ENCODE data around the gene TM9SF1. TPM values are rescaled to one million over a fixed set of nuclear protein-coding genes. Genes with fewer than 3 reads are reported as not detected.

The TM9SF1 gene
- total RNA-seq, 1 experiment from 2014 or later: 44.7 TPM

DNA sequence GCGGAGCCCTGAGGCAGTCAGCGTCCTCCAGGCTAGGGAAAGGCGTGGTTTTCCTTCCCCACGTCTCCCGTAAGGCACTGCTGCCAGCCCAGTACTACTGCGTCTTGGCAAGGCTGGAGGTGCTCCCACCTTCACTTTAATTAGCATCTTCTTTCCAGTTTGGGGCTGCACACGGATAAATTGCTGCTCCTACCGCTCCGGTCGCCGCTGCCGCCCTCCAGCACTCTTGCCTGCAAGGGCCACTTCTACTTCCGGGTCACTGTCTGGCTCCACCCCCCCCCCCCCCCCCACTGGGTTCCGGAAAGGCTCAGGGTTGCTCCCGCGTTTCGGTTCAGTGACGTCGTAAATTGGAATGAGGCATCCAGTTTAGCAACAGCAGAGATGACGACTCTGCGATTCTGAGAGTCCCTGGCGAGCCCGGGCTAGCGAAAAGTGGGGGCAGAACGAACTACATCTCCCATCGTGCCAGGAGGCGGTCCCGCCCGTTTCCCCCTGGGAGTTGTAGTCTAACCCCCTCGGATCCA is 36.9 kb upstream of the TM9SF1 start, which contains the start of gene NEDD8:
NEDD8 (minus strand) TSS at position 247 of the 524 bp plus-strand sequence; CDS start at position 147, 100 bp downstream.
- Histone ChIP-seq H3K4me1 (ENCODE audit: control insufficient read depth, insufficient read depth, low read length) (peaks cover 18% of the 10 kb centered on the region), H3K4me3 (ENCODE audit: low read depth in 2 of 2, low read length in 2 of 2) (peak within 1 kb of the TSS; percentile 87 to 89), H3K27ac (ENCODE audit: low read length) (peak within 1 kb of the TSS; percentile 96), H3K36me3 (ENCODE audit: control insufficient read depth, insufficient read depth, low read length) (peaks cover 11% of the 10 kb centered on the region), H3K9me3 (ENCODE audit: control insufficient read depth, insufficient read depth, low read depth, low read length) (no peaks in the 10 kb centered on the region), H3K27me3 (ENCODE audit: control insufficient read depth, insufficient read depth, low read length) (no peaks in the 10 kb centered on the region)
- TF ChIP-seq SIN3A (IDR thresholded peaks at IDR 0.05; ENCODE audit: borderline replicate concordance, insufficient read depth, low read depth, low read length): no peak
- no peak for TF ChIP-seq TCF7L2 (IDR thresholded peaks at IDR 0.05; ENCODE audit: low read depth, low read length)
- TF ChIP-seq, protein P1, sequence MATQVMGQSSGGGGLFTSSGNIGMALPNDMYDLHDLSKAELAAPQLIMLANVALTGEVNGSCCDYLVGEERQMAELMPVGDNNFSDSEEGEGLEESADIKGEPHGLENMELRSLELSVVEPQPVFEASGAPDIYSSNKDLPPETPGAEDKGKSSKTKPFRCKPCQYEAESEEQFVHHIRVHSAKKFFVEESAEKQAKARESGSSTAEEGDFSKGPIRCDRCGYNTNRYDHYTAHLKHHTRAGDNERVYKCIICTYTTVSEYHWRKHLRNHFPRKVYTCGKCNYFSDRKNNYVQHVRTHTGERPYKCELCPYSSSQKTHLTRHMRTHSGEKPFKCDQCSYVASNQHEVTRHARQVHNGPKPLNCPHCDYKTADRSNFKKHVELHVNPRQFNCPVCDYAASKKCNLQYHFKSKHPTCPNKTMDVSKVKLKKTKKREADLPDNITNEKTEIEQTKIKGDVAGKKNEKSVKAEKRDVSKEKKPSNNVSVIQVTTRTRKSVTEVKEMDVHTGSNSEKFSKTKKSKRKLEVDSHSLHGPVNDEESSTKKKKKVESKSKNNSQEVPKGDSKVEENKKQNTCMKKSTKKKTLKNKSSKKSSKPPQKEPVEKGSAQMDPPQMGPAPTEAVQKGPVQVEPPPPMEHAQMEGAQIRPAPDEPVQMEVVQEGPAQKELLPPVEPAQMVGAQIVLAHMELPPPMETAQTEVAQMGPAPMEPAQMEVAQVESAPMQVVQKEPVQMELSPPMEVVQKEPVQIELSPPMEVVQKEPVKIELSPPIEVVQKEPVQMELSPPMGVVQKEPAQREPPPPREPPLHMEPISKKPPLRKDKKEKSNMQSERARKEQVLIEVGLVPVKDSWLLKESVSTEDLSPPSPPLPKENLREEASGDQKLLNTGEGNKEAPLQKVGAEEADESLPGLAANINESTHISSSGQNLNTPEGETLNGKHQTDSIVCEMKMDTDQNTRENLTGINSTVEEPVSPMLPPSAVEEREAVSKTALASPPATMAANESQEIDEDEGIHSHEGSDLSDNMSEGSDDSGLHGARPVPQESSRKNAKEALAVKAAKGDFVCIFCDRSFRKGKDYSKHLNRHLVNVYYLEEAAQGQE (IDR thresholded peaks at IDR 0.05; ENCODE audit: insufficient read depth in 1 of 2, low read depth in 2 of 2, low read length in 1 of 2): no peak
- no peak; the same call in 1 of the 2 replicates for TF ChIP-seq POLR2AphosphoS5 (IDR thresholded peaks at IDR 0.05; ENCODE audit: low read depth, low read length)
- TF ChIP-seq, protein P2, sequence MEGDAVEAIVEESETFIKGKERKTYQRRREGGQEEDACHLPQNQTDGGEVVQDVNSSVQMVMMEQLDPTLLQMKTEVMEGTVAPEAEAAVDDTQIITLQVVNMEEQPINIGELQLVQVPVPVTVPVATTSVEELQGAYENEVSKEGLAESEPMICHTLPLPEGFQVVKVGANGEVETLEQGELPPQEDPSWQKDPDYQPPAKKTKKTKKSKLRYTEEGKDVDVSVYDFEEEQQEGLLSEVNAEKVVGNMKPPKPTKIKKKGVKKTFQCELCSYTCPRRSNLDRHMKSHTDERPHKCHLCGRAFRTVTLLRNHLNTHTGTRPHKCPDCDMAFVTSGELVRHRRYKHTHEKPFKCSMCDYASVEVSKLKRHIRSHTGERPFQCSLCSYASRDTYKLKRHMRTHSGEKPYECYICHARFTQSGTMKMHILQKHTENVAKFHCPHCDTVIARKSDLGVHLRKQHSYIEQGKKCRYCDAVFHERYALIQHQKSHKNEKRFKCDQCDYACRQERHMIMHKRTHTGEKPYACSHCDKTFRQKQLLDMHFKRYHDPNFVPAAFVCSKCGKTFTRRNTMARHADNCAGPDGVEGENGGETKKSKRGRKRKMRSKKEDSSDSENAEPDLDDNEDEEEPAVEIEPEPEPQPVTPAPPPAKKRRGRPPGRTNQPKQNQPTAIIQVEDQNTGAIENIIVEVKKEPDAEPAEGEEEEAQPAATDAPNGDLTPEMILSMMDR (IDR thresholded peaks at IDR 0.05): no peak
- DNase-seq (ENCODE audit: low read depth, low spot score): peak; percentile 79
- peak; percentile 93 for ATAC-seq
- CTCF ChIA-PET: no interaction called here
- in situ Hi-C loops (cut with HindIII; ENCODE audit: low pct_unique_long_range_greater_than_20kb, low sequenced_read_pairs): no loop called here
- POLR2A ChIA-PET: no interaction called here
- no TSS peak for BruUV-seq (replicated peaks)
- intact Hi-C loops (cut with micrococcal nuclease; ENCODE audit: unreplicated experiment): no loop called here

DNA sequence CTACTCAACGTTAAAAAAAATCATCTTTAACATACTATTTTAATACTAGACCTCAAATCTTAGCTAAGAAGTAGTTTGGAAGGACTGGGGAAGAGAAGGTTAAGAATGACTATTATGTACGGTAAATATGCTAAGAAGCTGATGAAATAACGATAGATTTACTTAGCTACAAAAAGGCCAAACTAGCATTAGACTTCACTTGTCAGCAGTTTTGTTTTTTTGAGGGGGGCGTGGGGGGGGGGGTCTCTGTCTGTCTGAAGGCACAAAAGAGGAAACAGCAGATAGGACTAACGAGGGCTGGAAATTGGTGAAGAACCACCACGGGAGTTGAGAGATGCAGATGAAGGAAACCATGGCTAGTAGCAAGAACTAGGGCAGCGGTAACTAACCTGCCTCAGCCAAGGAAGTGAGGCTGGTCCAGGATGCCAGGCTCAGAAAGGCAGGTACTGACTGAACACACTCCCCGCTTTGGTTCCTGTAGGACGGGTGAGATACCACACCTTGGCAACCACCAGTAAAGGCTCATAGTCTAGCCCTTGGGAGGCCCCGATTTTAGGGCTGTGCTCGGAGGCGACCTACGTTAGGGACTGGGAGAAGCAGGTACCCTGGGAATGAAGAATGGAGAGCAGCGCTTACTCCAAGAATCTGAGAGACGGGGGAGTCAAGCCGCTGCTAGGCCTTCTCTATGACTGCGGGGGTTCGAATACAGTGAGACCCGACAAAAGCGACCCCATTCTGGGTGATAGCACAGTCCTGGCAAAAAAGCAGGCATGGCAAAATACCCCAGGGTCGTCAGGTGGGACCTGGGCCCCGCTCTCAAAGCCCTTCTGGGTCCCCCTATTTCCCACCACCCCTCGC is 36.3 kb upstream of the TM9SF1 start:
- no peaks in the 10 kb centered on the region for H3K27me3 ChIP-seq (ENCODE audit: control insufficient read depth, insufficient read depth, low read length)
- POLR2A ChIA-PET: interaction anchor here (0.6 to 0.7 kb wide), 2 partner anchors 9 to 147 kb away, joined by 6 to 8 read pairs; no protein-coding TSS in a partner anchor
- in situ Hi-C loops (cut with HindIII; ENCODE audit: low pct_unique_long_range_greater_than_20kb, low sequenced_read_pairs): no loop called here
- CTCF ChIA-PET: interaction anchor here (0.7 kb wide), 1 partner anchor 69 kb away, joined by 12 read pairs; no protein-coding TSS in a partner anchor
- DNase-seq (ENCODE audit: low read depth, low spot score): no peak
- H3K4me1 ChIP-seq (ENCODE audit: control insufficient read depth, insufficient read depth, low read length): peaks cover 18% of the 10 kb centered on the region
- peak overlapping the region; percentile 96 for H3K27ac ChIP-seq (ENCODE audit: low read length)
- BruUV-seq (replicated peaks): TSS peak; percentile 73
- intact Hi-C loops (cut with micrococcal nuclease; ENCODE audit: unreplicated experiment): no loop called here
- peak; percentile 2; the same call in 1 of the 2 replicates for ATAC-seq
- peaks cover 12% of the 10 kb centered on the region for H3K36me3 ChIP-seq (ENCODE audit: control insufficient read depth, insufficient read depth, low read length)
- H3K9me3 ChIP-seq (ENCODE audit: control insufficient read depth, insufficient read depth, low read depth, low read length): no peaks in the 10 kb centered on the region
- TF ChIP-seq TCF7L2 (IDR thresholded peaks at IDR 0.05; ENCODE audit: low read depth, low read length): no peak
- no peak for TF ChIP-seq SIN3A (IDR thresholded peaks at IDR 0.05; ENCODE audit: borderline replicate concordance, insufficient read depth, low read depth, low read length)
- no peak for TF ChIP-seq POLR2AphosphoS5 (IDR thresholded peaks at IDR 0.05; ENCODE audit: low read depth, low read length)
- TF ChIP-seq, protein P1 (IDR thresholded peaks at IDR 0.05; ENCODE audit: insufficient read depth in 1 of 2, low read depth in 2 of 2, low read length in 1 of 2): no peak
- H3K4me3 ChIP-seq (ENCODE audit: low read depth in 2 of 2, low read length in 2 of 2): peak overlapping the region; percentile 87 to 89

Data from Panc1 (cell line).